A673 (cell line): ENCODE measurements around the gene DCAF17.

ENCODE experiments used
- CTCF ChIP-seq: fragments of 300-800, 200-600 bp; sonication (generic); conservative IDR thresholded peaks from 2 replicates; pipeline ENCODE4 v1.5.1; 2017; ENCODE audit warnings: low read depth, mild to moderate bottlenecking, antibody characterized with exemption, low read length, moderate library complexity, mixed read lengths
- EZH2 ChIP-seq: fragments of 200-600 bp; sonication (generic); IDR thresholded peaks from 2 replicates; pipeline ENCODE4 v1.6.1; 2017; ENCODE audit warnings: borderline replicate concordance, low read depth, mild to moderate bottlenecking, mixed read lengths, antibody characterized with exemption, low read length; ENCODE audit not compliant: poor library complexity, severe bottlenecking

- TF ChIP-seq EZH2 (no peak), CTCF (no peak)
These were observed 40.5 kb upstream of the DCAF17 start for GRCh38 chr2:171393487-171393886.
